Measurements from ENCODE around the gene CYP1A1.

Gene CYP1A1

DNA sequence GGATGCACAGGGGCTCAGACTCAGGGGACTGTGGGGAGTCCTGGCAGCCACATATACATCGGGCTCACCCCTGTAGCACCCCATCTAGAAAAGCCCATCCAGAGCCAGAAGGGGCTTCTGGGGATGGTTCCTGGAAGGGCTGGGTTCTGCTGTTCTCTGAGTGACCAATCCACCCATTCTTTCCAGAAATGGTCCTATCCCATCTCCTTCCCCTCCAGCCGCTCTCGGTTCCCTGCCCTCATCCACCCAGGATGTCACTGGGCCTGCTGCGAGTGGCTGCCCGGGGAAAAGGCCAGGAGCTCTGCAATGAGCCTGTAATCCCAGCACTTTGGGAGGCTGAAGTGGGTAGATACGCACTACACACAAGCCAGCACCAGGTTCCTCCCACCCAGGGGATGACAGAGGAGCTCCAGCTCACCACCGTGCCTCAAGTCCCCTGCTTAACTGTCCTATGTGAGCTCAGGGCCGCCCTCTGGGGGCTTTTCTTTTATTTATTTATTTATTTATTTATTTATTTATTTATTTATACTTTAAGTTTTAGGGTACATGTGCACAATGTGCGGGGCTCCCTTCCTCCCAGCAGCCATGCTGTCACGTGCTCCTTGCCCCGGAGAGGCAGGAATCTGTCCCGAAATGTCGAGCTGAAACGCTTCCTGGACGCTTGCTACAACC is 42.9 kb upstream of the CYP1A1 start:
- TF ChIP-seq, protein P1, sequence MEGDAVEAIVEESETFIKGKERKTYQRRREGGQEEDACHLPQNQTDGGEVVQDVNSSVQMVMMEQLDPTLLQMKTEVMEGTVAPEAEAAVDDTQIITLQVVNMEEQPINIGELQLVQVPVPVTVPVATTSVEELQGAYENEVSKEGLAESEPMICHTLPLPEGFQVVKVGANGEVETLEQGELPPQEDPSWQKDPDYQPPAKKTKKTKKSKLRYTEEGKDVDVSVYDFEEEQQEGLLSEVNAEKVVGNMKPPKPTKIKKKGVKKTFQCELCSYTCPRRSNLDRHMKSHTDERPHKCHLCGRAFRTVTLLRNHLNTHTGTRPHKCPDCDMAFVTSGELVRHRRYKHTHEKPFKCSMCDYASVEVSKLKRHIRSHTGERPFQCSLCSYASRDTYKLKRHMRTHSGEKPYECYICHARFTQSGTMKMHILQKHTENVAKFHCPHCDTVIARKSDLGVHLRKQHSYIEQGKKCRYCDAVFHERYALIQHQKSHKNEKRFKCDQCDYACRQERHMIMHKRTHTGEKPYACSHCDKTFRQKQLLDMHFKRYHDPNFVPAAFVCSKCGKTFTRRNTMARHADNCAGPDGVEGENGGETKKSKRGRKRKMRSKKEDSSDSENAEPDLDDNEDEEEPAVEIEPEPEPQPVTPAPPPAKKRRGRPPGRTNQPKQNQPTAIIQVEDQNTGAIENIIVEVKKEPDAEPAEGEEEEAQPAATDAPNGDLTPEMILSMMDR (IDR thresholded peaks at IDR 0.05; ENCODE audit: control insufficient read depth, extremely low read depth, insufficient read depth), result no peak
- no peak for DNase-seq (ENCODE audit: low read depth)
- H3K4me3 ChIP-seq (ENCODE audit: low read depth, low read length), result no peak overlapping the region

DNA sequence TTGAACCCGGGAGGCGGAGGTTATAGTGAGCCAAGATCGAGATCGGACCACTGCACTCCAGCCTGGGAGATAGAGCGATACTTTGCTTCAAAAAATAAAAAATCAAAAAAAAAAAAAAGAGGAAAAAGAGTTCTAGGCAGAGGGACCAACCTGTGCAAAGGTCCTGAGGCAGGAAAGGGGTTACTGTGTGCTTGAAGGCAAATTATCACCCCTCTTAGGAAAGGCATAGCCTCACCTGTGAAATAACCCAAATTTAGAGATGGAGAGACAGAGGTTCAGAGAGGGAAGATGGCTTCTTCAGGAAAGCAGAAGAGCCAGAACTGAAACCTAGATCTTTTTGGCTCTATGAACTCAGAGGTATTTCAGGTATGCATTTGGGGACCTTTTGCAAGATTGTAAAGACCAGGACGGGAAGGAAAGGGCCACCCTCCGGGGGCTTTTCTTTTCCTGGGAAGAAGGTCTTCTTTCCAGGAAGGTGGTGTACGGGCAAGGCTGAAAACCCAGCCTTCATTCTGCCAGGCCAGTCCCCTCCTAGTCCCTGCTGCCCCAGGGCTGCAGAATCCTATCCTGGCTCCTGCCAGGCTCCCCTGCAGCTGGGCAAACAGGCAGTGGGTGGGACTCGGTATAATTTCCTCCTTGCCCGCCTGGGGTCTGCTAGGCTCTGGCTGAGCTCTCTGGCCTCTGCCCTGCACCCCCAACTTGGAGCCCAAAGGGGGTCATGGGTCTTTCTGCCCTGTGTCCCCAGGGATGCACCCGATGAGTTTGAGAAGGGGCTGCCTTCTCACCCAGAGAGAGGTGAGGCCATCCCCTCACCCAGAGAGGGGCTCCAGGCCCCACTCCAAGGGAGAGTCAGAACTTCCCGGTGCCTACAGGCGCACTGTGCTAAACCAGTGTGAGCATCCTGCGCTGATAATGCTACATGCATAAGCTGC is 42.1 kb upstream of the CYP1A1 start:
- DNase-seq (ENCODE audit: low read depth), result no peak
- H3K4me3 ChIP-seq (ENCODE audit: low read depth, low read length), result no peak overlapping the region
- TF ChIP-seq, protein P1 (IDR thresholded peaks at IDR 0.05; ENCODE audit: control insufficient read depth, extremely low read depth, insufficient read depth), result no peak

DNA sequence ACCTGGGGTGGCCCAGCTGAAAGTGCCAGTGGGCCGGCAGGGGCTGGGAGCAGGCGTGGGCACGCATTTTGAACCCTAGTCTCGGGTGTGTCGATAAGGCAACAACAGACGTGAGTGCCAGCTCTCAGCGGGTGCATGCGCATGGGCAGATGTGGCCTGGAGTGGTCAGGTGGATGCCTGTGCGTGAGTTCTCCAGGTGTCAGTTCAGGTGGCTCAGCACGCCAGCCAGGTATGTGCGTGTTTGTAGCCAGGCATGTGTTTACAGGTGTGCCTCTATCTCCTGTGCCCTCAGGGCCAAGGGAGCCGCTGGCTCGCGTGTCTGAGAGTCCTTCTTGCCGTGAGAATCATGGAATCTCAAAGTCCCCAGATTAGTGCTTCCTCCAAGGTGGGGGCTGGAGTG is 38.1 kb upstream of the CYP1A1 start:
- H3K4me3 ChIP-seq (ENCODE audit: low read depth, low read length), result no peak overlapping the region
- no peak for DNase-seq (ENCODE audit: low read depth)
- TF ChIP-seq, protein P1 (IDR thresholded peaks at IDR 0.05; ENCODE audit: control insufficient read depth, extremely low read depth, insufficient read depth), result no peak

DNA sequence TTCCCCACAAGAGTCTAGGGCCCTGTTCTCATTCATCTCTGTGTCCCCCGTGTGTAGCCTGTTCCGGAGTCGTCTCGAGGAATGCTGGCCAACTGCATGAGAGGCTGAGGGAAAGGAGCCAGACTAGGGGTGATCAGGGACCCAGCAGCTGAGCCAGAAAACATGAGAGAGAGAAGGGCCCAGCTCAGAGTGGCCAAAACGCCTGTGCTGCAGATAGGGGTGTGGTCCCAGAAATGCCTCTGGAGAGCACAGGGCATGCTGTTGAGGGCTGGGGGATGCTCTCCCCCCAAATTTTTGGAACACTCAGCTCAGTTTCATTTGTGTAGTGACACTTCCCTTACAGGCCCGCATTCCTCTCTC is 37.4 kb upstream of the CYP1A1 start:
- H3K4me3 ChIP-seq (ENCODE audit: low read depth, low read length), result no peak overlapping the region
- no peak for DNase-seq (ENCODE audit: low read depth)
- TF ChIP-seq, protein P1 (IDR thresholded peaks at IDR 0.05; ENCODE audit: control insufficient read depth, extremely low read depth, insufficient read depth), result no peak

DNA sequence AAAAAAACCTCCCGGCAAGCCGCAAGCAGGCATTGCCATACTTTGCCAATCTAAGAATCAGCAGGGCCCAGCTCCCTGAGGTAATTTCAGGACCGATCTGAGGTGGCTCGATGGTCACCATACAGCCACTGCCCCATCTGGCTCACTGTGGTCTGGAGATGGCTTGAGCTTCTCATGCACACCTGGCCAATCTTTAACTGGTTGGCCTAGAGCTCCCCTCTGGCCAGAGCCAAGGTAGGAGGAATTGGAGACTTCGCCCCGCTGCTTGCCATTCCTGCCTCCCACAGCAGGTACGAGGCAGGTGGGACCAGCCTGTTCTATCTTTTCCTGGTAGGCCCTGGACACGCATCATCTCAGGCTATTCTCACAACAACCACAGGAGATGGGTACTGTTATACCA is 33.4 kb upstream of the CYP1A1 start:
- H3K4me3 ChIP-seq (ENCODE audit: low read depth, low read length), result no peak overlapping the region
- TF ChIP-seq, protein P1 (IDR thresholded peaks at IDR 0.05; ENCODE audit: control insufficient read depth, extremely low read depth, insufficient read depth), result no peak
- DNase-seq (ENCODE audit: low read depth), result no peak

DNA sequence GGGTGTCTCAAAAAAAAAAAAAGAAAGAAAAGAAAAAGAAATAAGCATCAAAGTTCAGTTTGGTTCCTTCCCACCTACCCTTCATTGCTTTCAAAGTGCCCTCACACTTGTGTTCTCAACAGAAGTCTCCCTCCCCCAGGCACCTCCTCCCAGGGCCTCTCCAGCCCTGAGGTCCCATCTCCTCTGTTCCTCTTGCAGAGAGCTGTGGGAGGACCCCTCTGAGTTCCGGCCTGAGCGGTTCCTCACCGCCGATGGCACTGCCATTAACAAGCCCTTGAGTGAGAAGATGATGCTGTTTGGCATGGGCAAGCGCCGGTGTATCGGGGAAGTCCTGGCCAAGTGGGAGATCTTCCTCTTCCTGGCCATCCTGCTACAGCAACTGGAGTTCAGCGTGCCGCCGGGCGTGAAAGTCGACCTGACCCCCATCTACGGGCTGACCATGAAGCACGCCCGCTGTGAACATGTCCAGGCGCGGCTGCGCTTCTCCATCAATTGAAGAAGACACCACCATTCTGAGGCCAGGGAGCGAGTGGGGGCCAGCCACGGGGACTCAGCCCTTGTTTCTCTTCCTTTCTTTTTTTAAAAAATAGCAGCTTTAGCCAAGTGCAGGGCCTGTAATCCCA is 29.4 kb upstream of the CYP1A1 start:
- no peak overlapping the region for H3K4me3 ChIP-seq (ENCODE audit: low read depth, low read length)
- TF ChIP-seq, protein P1 (IDR thresholded peaks at IDR 0.05; ENCODE audit: control insufficient read depth, extremely low read depth, insufficient read depth), result no peak
- no peak for DNase-seq (ENCODE audit: low read depth)
